ENCODE results near the gene ATRN.

DNA sequence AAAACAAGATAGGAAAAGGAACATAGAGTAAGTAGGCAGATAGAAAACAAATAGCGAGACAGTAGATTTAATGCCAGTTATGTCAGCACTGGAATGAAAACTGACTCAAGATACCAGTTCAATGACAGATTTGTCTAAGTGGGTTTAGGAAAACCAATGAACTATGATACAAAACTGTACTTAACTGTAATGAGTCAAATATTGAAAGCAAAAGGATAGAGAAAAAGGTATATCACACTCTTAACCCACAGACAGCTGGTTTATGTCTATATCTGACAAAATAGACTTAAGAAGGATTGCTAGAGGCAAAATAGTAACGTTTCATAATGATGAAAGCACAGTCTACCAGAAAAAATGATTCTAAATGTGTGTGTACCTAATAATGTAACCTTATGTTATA lies 38.2 kb downstream of the ATRN start:
- TF ChIP-seq POLR2A (IDR thresholded peaks at IDR 0.05), result no peak
- TF ChIP-seq, protein P1, sequence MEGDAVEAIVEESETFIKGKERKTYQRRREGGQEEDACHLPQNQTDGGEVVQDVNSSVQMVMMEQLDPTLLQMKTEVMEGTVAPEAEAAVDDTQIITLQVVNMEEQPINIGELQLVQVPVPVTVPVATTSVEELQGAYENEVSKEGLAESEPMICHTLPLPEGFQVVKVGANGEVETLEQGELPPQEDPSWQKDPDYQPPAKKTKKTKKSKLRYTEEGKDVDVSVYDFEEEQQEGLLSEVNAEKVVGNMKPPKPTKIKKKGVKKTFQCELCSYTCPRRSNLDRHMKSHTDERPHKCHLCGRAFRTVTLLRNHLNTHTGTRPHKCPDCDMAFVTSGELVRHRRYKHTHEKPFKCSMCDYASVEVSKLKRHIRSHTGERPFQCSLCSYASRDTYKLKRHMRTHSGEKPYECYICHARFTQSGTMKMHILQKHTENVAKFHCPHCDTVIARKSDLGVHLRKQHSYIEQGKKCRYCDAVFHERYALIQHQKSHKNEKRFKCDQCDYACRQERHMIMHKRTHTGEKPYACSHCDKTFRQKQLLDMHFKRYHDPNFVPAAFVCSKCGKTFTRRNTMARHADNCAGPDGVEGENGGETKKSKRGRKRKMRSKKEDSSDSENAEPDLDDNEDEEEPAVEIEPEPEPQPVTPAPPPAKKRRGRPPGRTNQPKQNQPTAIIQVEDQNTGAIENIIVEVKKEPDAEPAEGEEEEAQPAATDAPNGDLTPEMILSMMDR (IDR thresholded peaks at IDR 0.05 in 4 of 5, conservative IDR thresholded peaks at IDR 0.05 in 1 of 5), result no peak
